GM19438 (cell line): Measurements from ENCODE around the gene SLMAP.

Experiments
- ATAC-seq: cut with Tn5 transposase; IDR thresholded peaks from one replicate; pipeline ENCODE4 v1.9.1; 2021; ENCODE audit warnings: low read depth; ENCODE audit not compliant: unreplicated experiment

The SLMAP gene

DNA sequence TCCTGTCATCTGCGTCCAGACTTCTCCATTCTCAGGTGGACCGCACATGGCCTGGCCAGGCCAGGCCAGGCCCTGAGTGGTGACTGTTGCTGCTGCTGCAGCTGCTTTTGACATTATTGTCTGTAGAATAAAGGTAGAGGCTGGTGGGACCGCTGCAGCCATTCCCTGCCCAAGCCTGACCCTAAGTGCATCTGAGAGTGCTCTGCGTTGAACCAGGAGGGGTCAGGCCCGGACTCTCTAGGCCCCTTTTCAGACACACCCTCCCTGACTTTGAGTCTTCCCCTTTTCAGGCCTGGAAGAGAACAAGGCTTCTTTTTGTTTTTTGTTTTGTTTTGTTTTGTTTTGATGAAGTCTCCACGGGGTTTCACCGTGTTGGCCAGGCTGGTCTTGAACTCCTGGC, 197.5 kb downstream of the SLMAP start:
- ATAC-seq = no peak

DNA sequence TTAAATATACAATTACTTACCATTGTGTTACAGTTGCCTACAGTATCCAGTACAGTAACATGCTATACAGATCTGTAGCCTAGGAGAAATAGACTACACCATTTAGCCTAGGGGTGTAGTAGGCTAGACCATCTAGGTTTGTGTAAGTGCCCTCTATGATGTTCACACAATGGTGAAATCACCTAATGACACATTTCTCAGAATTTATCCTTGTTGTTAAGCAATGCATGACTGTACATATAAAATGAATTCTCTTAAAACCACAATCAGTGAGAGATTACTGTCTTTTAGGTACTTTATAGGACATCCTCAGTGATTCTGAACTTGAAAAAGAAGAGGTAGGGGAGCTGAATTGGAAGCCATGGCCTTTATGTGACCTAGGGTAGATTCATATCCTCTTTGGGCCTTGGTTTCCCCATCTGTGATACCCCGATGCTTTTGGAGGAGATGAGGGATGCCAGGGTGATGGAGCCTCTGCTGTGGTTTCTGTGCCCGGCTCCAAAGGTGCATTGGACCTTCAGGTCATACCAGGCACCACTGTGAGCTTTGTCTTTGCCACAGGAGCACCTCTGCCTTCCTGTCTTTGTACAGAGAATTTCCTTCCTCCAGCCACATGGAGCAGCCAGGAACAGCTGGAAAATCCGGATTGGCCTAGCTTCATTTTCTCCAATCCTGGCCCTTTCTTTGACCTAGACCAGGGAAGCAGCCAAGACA, 200.2 kb downstream of the SLMAP start:
- no peak for ATAC-seq

DNA sequence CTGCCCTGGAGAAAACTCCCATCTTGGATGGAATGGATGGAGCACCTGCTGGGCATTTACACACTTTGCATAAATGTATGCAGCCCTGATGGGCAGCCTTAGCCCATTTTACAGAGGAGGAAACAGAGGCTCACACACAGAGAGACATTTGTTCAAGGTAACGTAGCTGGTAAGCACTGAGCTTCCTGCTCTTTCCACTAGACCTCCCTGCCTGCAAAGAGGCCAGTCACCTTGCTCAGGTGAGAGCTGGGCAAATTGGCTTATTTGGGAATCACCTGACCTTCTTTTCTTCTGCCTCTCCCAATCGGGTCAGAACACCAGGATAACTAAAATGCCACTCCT, 200.7 kb downstream of the SLMAP start:
- no peak for ATAC-seq

DNA sequence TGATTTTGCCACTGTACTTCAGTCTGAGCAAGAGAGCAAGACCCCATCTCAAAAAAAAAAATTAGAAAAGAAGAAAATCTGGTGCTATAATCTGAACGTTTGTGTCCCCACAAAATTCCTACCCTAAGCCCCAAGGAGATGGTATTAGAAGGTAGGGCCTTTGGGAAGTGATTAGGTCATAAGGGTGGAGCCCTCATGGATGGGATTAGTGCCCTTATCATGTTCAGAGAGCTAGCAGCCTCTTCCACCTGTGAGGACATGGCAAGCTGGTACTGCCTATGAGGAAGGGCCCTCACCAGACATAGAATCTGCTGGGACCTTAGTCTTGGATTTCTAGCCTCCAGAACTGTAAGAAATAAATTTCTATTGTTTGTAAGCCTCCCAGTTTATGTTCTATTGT, 201.7 kb downstream of the SLMAP start:
- ATAC-seq = no peak

DNA sequence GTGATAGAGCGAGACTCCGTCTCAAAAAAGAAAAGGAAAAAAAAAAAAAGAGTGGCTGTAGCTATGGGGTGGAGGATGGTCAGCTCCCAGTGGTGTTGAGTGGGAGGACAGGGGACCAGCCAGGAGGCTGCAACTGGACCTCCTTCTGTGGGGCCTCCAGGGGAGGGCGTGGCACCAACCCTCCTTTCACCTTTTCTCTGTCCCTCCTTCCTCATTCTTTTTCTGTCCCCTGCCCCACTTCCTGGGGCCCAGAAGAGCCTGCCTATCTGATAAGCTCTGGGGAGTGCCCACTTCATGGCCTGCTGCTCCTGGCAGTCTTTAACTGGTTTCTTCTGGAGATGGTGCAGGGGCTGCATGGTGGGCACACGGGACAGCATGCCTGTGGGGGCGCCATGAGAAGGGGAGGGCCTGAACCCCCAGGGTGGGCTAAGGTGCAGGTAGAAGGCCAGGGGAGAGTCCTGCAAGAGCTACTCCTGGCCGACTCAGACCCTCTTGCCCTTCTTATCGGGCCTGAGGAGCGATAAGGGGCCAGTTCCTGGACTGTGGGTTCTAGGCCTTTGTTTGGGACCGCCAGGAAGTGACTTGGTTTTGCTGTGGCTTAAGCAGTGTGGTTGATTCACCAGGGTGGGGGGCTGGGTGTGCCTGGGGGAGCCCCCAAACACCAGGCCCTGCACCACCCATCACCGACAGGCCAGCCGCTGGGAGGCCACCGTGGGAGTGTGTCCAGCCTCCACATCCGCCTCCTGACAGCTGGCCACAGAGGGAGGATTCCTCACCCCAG, 202.7 kb downstream of the SLMAP start:
- ATAC-seq = no peak

DNA sequence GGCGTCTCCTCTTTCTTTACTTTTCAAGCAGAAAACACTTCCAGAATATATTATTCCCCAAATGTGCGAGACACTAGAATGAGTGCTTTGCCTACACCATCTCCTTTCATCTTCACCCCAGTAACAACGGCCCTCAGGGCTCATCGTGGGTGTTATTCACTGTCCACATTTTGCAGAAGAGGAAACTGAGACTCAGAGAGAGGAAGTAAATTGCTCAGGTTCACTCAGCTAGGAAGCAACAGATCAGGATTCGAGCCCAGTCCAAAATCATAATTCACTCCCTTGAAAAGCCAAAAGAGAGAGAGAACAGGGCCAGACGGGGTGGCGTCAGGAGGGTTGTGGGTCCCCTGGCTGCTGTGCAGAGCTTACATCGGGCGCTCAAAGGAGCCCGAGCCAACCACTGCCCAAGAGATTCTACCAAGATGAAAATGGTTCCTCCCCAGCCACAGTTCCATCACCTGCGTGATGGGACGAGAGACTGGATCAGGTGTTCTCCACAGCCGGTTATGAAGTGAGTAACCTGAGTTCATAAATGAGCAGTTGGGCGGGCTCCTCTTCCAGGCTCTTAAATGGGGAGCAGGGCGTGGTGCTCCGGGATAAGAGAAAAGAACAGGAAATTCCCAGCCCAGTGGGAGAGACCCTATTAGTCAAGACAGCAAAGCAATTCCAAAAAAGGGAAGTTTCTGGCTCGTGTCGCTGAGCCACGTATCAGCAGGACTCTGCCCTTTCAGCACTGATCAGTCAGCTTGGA, 203.5 kb downstream of the SLMAP start:
- ATAC-seq = no peak

DNA sequence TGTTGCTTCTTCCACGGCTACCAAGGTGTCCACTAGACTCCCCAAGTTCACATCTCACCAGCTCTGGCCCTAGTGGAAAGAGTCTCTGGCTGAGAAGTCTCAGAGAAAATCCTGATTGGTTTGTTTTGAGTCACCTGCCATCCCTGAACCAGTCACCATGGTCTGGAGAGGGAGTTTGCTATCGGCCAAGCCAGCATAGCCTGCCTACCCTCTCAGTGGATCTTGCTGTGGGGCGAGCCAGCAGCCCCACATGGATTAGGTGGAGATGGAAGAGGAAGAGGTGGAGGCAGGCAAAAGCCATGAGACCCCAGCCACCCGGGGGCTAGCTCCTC, 204.0 kb downstream of the SLMAP start:
- ATAC-seq = no peak

DNA sequence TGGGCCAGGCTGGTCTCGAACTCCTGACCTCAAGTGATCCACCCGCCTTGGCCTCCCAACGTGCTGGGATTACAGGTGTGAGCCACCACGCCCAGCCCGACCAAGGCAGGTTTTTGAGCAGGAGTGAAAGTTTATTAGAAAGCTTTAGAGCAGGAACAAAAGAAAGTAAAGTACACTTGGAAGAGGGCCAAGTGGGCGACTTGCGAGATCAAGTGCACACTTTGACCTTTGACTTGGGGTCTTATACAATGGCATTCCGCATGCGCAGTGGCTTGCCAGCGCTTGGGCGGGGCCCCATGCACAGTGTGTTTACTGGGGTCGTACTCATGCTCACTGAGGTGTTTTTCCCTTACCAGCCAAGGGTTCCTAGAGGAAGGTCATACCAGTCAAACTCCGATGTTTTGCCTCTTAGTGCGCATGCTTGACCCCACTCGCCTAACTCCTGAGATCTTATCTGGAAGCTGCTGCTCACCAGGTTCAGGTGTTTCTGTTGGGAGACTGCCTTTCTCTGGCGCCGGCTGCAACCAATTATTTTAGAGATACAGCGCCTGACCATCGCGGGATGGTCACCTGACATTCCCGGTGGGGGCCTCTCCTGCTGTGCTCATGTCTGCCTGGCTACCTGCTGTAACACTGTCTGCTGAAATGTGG, 205.2 kb downstream of the SLMAP start:
- ATAC-seq = no peak

DNA sequence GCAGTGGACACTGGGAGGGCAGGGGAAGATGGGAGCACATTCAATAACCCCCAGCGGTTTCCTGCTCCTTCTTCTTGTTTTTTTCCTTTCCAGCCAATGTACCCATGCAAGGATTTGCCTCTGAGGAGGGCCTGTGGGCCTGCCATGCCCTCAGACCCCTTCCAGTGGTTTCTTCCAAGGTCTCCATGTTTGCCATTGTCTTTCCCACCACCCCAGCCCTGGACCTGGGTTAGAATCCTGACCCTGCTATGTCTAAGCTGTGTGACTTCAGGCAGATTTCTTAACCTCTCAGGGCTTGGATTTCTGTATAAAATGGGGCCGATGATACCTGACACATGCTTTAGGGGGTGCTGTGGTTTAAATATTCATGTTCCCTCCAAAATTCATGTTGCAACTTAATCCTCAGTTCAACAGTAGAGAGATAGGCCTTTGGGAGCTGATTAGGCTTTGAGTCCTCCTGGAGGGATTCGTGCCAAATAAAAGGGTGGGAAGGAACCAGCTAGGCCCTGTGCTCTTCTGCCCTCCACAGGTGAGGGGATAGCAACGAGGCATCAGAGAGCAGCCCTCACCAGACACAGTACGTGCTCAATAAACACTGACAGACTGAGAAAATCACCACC, 205.8 kb downstream of the SLMAP start:
- ATAC-seq = no peak

DNA sequence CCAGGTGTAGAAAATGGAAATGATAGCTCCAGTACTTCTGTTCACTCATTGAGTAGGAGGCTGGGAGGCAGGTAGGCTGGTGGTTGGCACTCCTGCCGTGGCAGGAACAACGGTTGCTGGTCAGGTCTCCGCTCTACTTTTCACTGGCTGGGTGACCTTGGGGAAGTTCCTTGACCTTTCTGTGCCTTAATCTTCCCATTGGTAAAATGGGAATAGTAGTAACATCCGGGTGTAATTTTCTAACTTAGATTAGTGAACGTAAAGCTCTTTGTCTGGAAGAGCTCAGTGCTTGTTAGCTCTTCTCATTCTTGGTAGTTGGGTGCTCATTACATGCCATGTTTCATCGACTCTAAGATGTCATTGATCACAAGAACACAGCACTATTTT, 206.3 kb downstream of the SLMAP start:
- no peak for ATAC-seq

DNA sequence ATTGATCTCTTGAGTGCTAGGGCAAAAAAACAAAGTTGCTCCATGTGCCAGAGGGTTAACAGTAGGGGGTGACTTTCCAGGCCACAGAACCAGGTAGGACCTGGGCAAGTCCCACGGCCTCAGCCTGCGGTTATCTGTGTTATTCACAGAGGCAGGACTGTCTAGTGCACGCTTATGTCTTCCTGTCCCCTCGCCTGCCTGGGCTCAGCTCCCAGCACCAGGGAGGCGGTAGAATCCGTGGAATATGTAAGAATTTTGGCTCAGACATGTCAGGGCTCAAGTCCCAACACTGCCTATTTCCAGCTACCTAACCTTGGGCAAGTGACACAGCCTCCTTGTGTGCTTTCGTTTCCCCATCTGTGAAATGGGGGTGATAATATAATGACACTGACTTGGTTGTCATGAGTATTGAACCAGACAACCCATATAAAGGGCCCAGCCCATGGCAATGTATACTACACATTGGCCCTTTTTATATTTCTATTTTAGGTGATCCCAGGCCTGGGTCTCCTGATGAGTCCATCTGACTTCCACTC, 207.8 kb downstream of the SLMAP start:
- no peak for ATAC-seq

DNA sequence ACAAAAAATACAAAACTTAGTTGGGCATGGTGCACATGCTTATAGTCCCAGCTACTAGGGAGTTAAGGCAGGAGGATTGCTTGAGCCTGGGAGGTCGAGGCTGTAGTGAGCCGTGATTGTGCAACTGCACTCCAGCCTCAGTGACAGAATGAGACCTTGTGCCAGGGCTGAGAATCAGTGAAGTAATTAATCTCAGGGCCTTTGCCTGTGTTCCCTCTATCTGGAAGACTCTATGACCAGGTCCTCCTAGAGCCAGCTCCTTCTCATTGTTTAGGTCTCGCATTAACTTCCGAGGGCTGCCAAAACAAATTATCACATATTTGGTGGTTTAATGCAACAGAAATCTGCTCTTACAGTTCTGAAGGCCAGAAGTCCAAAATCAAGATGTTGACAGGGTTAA, 210.7 kb downstream of the SLMAP start:
- ATAC-seq = no peak

- no peak for ATAC-seq
Measured at GRCh38 chr3:57967590-57967989, 211.5 kb downstream of the SLMAP start.

- no peak for ATAC-seq
Measured at GRCh38 chr3:57968501-57968900, 212.4 kb downstream of the SLMAP start.

GRCh38 chr3:57971975-57972374, 215.9 kb downstream of the SLMAP start:
- no peak for ATAC-seq

DNA sequence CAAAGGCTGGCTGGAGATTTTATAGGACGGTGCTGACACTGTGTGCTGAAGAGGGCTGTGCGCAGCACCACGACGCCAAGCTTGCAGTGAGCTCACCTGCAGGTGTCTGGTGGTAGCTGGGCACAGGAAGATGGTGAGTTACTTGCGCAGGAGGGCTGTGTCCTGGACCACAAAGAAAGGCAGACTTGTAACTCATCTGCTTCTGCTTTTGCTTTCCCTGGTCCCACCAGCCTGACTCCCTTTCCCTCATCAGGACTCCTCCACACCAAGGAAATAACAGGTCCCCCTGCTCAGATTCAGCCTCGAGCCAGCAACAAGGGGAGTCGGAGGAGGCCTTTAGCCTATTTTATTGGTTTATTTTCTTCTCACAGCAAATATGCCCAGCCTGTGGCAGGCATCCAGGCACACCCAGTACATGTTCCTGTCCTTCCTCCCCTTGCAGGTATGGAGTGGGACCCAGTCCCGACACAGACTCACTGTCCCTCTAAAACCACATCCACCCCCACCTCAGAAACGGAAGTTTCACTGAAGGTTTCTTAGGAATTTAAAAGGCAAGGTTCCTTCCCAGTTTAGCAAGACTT, 216.5 kb downstream of the SLMAP start:
- no peak for ATAC-seq

DNA sequence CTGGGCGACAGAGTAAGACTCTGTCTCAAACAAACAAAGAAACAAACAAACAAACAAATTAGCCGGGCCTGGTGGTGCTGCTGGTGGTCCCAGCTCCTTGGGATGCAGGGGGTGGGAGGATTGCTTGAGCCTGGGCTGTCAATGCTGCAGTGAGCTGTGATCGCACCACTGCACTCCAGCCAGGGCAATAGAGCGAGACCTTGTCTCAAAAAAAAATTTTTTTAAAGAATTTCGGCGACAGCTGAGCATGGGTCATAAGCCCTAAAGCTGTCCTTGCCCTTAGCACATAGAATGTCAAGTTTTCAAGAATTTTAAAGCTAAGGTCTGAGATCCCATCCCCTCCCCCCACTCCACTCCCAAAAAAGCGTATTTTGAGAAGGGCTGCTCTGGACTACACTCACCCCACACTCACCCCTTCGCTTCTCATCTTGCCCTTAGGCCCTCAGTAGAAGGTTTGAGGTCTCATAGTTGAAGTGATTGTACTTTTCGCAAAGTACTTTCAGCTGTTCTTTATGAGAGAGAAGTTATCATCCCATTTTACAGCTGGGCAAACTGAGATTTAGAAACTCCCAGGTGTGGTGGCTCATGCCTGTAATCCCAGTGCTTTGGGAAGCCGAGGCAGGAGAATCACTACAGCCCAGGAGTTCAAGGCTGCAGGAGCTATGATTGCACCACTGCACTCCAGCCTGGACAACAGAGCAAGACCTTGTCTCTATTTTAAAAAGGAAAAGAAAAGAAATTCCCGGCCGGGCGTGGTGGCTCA, 217.8 kb downstream of the SLMAP start:
- ATAC-seq = no peak

- no peak for ATAC-seq
Measured at GRCh38 chr3:57974796-57975388, 218.8 kb downstream of the SLMAP start.

- ATAC-seq = no peak
Measured at GRCh38 chr3:57977818-57978235, 221.7 kb downstream of the SLMAP start.
